ENCODE data around the gene PAGE2B. TPM values are rescaled to one million over a fixed set of nuclear protein-coding genes. Genes with fewer than 3 reads are reported as not detected.

The PAGE2B gene
- total RNA-seq, 4 donors from 2014 or later: not detected

GRCh38 chrX:55029291-55029690 lies 45.5 kb upstream of the PAGE2B start:
- no peak overlapping the region for H3K4me3 ChIP-seq
- DNase-seq: no peak
- H3K27me3 ChIP-seq: no peaks in the 10 kb centered on the region
- TF ChIP-seq CTCF (IDR thresholded peaks at IDR 0.05 in 4 of 5, conservative IDR thresholded peaks at IDR 0.05 in 1 of 5) (no peak), POLR2A (IDR thresholded peaks at IDR 0.05) (no peak)
- in situ Hi-C loops (cut with MboI; ENCODE audit: low sequenced_read_pairs in 4 of 4): no loop called here
- no peak for ATAC-seq
- intact Hi-C loops (cut with DNase I; ENCODE audit: low total_unique reads): no loop called here
- no peaks in the 10 kb centered on the region for H3K4me1 ChIP-seq
- no peaks in the 10 kb centered on the region for H3K9me3 ChIP-seq
- no peak overlapping the region for H3K27ac ChIP-seq
- H3K36me3 ChIP-seq: no peaks in the 10 kb centered on the region

DNA sequence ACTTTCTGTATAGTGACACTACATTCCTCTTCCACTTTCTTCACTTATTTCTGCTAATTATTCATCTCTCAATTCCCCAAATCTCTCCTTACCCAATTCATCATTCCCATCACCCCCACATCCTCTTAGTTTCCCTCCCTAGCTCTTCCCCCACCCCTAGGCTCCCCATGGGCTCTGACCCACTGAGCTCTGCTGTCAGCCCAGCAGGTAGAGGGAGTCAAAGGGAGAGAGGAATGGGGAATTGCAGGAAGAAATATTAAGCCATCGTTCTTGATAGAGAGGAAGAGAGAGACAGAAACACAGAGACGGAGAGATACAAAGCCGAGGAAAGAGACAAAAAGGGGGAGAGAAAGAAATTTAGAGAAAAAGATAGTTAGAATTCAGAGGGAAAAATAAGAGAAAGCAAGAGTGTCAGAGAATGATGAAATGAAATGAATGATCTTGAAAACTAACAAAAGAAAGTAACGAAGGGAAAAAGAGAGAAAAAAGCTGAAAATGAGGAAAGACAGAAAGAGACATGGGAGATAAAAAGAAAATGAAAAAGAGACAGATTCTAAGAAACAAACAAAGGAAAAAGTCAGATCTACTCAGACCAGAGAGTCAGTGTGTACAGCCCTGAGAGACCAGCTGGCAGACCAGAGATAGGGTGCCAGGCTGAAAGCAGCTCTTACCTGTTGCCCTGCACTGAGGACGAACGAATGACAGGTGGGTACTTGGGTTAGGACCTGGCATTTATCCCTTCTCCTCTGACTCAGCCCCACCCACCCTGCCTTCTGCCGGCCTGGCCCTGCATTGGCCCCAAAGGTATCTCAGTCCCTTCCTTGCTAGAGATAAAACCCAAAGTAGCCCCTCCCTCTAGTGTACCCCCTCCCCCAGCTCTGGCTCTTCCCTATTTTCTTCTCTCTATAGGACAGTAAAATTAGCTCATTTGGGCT lies 44.3 kb upstream of the PAGE2B start, which contains the start of gene ALAS2:
ALAS2 (minus strand) TSS at position 707 of the 935 bp plus-strand sequence. CDS start 4,977 bp downstream, outside the sequence.
- no peak for ATAC-seq
- no peaks in the 10 kb centered on the region for H3K27me3 ChIP-seq
- TF ChIP-seq CTCF (IDR thresholded peaks at IDR 0.05 in 4 of 5, conservative IDR thresholded peaks at IDR 0.05 in 1 of 5): no peak
- no peak for TF ChIP-seq POLR2A (IDR thresholded peaks at IDR 0.05)
- H3K4me1 ChIP-seq: no peaks in the 10 kb centered on the region
- no peaks in the 10 kb centered on the region for H3K36me3 ChIP-seq
- H3K27ac ChIP-seq: no peak within 1 kb of the TSS
- in situ Hi-C loops (cut with MboI; ENCODE audit: low sequenced_read_pairs in 4 of 4): no loop called here
- no peaks in the 10 kb centered on the region for H3K9me3 ChIP-seq
- no peak within 1 kb of the TSS for H3K4me3 ChIP-seq
- DNase-seq: no peak
- intact Hi-C loops (cut with DNase I; ENCODE audit: low total_unique reads): no loop called here

GRCh38 chrX:55033429-55033828 lies 41.4 kb upstream of the PAGE2B start:
- no peak for TF ChIP-seq CTCF (IDR thresholded peaks at IDR 0.05 in 4 of 5, conservative IDR thresholded peaks at IDR 0.05 in 1 of 5)
- TF ChIP-seq POLR2A (IDR thresholded peaks at IDR 0.05): no peak
- ATAC-seq: no peak
- Histone ChIP-seq H3K27me3 (no peaks in the 10 kb centered on the region), H3K27ac (no peak overlapping the region), H3K4me3 (no peak overlapping the region), H3K9me3 (no peaks in the 10 kb centered on the region), H3K4me1 (no peaks in the 10 kb centered on the region), H3K36me3 (no peaks in the 10 kb centered on the region)
- no peak for DNase-seq
- in situ Hi-C loops (cut with MboI; ENCODE audit: low sequenced_read_pairs in 4 of 4): no loop called here
- intact Hi-C loops (cut with DNase I; ENCODE audit: low total_unique reads): no loop called here

- Histone ChIP-seq H3K4me1 (no peaks in the 10 kb centered on the region), H3K27ac (no peak overlapping the region), H3K4me3 (no peak overlapping the region), H3K9me3 (no peaks in the 10 kb centered on the region), H3K27me3 (no peaks in the 10 kb centered on the region), H3K36me3 (no peaks in the 10 kb centered on the region)
- intact Hi-C loops (cut with DNase I; ENCODE audit: low total_unique reads): no loop called here
- ATAC-seq (no peak), DNase-seq (no peak)
- no peak for TF ChIP-seq CTCF (IDR thresholded peaks at IDR 0.05 in 4 of 5, conservative IDR thresholded peaks at IDR 0.05 in 1 of 5)
- TF ChIP-seq POLR2A (IDR thresholded peaks at IDR 0.05): no peak
- in situ Hi-C loops (cut with MboI; ENCODE audit: low sequenced_read_pairs in 4 of 4): no loop called here
These were observed 35.4 kb upstream of the PAGE2B start for GRCh38 chrX:55039471-55039870.
